ENCODE measurements around the gene PCSK6. TPM values are rescaled to one million over a fixed set of nuclear protein-coding genes. Genes with fewer than 3 reads are reported as not detected.
A peak's percentile ranks its signal among the peaks of the same experiment; 100 is the strongest.

PCSK6 gene
- total RNA-seq, 2 donors from 2014 or later, result 1.9 to 27.8 TPM

DNA sequence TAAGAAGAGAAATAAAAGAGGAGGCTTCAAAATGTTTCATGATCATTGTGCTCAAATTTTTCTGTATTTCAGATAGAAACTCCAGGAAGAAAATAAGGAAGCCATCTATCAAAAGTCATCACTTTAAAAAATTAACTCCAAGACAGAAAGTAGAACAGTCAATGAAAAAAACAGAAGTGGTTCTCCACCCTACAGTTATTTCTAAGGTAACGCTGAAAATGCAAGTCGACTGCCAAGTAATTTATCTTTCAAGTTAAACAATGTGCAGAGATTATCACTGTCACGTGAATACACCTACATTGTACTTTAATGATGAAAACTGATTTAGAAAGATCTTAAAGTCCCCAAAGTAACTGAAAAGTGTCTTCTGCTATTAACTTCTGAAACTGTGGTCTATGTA lies 115.9 kb downstream of the PCSK6 start:
- DNase-seq, result no peak
- no peak overlapping the region for H3K4me3 Mint-ChIP-seq
- H3K27ac Mint-ChIP-seq, result no peak overlapping the region
- ATAC-seq, result no peak
- no peaks in the 10 kb centered on the region for H3K9me3 ChIP-seq (ENCODE audit: control insufficient read depth, low read length, poor library complexity, severe bottlenecking)
- no peaks in the 10 kb centered on the region for H3K36me3 Mint-ChIP-seq (ENCODE audit: low read depth)
- no peaks in the 10 kb centered on the region for H3K4me1 Mint-ChIP-seq
- H3K27me3 Mint-ChIP-seq, result peaks cover 50% of the 10 kb centered on the region

DNA sequence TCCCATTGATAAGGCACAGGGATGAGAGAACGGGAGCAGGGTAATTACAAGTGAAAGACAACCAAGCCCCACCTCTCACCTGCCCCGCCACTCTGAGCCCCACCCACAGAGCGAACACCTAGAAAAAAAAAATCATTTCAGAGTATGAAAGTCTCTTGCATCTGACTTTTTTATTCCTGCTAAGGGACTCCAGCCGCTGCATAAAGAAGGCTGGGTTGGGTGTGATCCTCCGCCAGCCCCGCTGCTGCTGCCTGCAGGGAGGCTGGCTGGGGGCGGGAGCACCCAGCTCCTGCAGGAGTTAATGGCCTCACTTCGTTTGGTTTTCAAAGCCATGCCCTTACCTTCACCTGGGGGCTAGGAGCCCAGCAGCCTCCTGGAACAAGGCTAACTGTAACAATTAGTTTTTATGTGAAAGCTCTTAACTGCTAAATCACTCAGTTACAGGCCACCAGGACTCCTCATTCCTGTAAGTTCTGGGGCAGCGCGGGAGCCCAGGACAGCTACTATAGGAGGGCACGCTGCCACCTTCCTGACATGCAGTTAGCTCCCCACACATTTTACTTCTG lies 116.5 kb downstream of the PCSK6 start:
- DNase-seq (no peak), ATAC-seq (no peak)
- no peak overlapping the region for H3K27ac Mint-ChIP-seq
- no peaks in the 10 kb centered on the region for H3K4me1 Mint-ChIP-seq
- H3K27me3 Mint-ChIP-seq, result peaks cover 50% of the 10 kb centered on the region
- no peaks in the 10 kb centered on the region for H3K36me3 Mint-ChIP-seq (ENCODE audit: low read depth)
- no peaks in the 10 kb centered on the region for H3K9me3 ChIP-seq (ENCODE audit: control insufficient read depth, low read length, poor library complexity, severe bottlenecking)
- H3K4me3 Mint-ChIP-seq, result no peak overlapping the region

DNA sequence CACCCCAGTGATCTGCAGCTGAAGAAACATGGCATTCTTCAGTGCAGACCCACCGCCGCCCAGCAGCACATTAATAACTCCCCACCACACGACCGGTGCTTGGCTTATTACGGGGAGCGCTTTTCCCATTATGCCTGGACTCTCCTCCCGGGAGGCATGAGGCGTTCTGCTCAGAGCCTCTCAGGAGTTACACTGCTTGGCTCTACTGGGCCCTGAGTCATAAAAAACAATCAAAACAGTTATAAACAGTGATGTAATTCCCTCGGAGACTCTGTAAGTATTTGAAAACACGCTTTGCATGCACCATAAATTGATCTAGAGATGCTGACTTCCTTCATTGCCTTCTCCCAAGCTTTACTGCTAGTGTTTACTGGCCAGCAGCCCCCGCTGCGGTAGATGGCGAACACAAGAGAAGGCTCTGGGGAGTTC lies 117.3 kb downstream of the PCSK6 start:
- Mint-ChIP-seq H3K27ac (no peak overlapping the region), H3K27me3 (peaks cover 50% of the 10 kb centered on the region), H3K4me1 (no peaks in the 10 kb centered on the region), H3K36me3 (ENCODE audit: low read depth) (no peaks in the 10 kb centered on the region), H3K4me3 (peak overlapping the region; percentile 12)
- ATAC-seq (no peak), DNase-seq (no peak)
- H3K9me3 ChIP-seq (ENCODE audit: control insufficient read depth, low read length, poor library complexity, severe bottlenecking), result no peaks in the 10 kb centered on the region

DNA sequence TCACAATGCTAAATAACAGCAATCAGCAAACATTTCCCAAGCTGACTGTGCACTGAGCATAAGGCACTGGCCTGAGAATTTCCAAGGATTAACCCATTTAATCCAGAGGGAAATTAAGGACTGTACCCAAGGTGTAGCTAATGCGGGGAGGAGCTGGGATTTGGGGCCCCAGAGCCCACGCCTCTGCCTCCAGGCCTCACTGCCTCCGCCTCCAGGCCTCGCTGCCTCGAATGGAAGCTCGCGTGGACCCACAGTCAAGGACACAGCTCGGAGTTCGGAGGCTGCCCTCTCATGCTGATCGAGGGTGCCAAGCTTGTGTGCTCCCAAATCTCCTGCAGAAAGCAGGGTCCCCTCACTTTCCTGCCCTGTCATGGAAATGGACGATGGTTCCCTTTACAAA lies 118.0 kb downstream of the PCSK6 start:
- H3K4me1 Mint-ChIP-seq, result no peaks in the 10 kb centered on the region
- H3K4me3 Mint-ChIP-seq, result no peak overlapping the region
- no peaks in the 10 kb centered on the region for H3K36me3 Mint-ChIP-seq (ENCODE audit: low read depth)

DNA sequence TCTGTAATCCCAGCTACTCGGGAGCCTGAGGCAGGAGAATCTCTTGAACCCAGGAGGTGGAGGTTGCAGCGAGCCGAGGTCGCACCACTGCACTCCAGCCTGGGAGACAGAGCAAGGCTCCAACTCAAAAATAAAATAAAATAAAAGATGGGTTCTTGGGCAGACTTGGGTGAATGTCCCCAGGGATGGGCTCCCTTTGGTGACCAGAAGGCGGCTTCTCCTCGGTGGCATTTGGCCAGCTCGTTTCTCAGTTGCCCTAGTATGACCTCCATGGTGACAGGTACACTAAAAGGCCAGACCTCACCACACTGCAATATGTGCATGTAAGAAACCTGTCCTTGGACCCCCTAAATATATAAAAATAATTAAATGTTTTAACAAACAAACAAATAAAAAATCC lies 118.4 kb downstream of the PCSK6 start:
- H3K9me3 ChIP-seq (ENCODE audit: control insufficient read depth, low read length, poor library complexity, severe bottlenecking), result no peaks in the 10 kb centered on the region
- ATAC-seq (no peak), DNase-seq (no peak)
- Mint-ChIP-seq H3K27ac (no peak overlapping the region), H3K27me3 (peaks cover 47% of the 10 kb centered on the region), H3K4me3 (no peak overlapping the region), H3K36me3 (ENCODE audit: low read depth) (no peaks in the 10 kb centered on the region), H3K4me1 (no peaks in the 10 kb centered on the region)

More for the DNA sequence above, 118.0 kb downstream of the PCSK6 start:
- ATAC-seq (no peak), DNase-seq (no peak)
- peaks cover 50% of the 10 kb centered on the region for H3K27me3 Mint-ChIP-seq
- H3K27ac Mint-ChIP-seq, result no peak overlapping the region
- H3K9me3 ChIP-seq (ENCODE audit: control insufficient read depth, low read length, poor library complexity, severe bottlenecking), result no peaks in the 10 kb centered on the region

DNA sequence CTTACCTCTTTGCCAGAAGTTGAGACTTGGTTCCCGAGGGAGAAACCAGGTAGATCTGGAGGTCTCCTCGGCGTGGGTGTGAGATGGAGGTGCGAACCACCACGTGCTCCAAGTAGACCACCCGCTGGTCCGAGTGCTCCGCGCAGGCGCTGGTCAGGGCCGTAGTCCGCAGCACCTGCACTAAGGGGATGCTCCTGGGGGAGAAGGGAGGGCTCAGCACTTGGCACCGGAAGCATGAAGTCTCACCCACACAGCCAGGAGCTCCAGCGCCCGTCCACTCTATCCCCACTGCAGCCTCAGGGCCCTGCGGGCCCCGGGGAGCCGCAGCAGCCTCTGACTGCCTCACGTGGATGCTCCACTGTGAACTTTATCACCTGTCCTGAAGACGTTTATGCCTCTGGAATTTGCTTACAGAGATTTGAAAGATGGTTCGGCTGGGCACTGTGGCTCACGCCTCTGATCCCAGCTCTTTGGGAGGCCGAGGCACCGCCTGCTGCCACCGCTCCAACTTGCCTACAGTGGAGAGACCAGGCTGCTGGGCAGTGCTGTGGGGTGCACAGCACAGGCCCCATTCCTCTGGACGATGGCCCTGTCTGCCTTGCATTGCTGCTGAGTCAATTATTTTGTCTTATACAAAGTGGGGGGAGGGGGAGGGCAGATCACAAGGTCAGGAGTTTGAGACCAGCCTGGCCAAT lies 119.0 kb downstream of the PCSK6 start:
- H3K9me3 ChIP-seq (ENCODE audit: control insufficient read depth, low read length, poor library complexity, severe bottlenecking), result no peaks in the 10 kb centered on the region
- H3K36me3 Mint-ChIP-seq (ENCODE audit: low read depth), result no peaks in the 10 kb centered on the region
- H3K27ac Mint-ChIP-seq, result no peak overlapping the region
- peaks cover 48% of the 10 kb centered on the region for H3K27me3 Mint-ChIP-seq
- H3K4me3 Mint-ChIP-seq, result no peak overlapping the region
- ATAC-seq (no peak), DNase-seq (no peak)
- H3K4me1 Mint-ChIP-seq, result no peaks in the 10 kb centered on the region

DNA sequence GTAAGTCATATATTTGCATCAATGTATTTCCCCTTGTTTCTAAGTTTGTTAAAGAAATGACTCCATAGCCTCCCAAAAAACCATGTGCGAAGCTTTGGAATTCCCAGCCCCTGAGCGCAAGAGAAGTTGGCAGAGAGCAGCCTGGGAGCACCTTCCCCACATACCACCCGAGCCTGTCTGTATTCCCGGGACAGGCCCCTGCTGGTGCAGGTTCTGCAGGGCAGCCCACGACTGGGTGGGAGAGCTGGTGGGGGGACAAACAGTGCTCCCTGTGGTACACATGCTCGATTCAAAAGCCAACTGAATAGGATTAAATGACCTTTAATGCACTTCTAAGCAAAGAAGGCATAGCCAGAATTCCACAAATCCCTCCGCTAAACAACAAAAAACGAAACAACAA lies 119.8 kb downstream of the PCSK6 start:
- ATAC-seq (no peak), DNase-seq (no peak)
- Mint-ChIP-seq H3K4me1 (no peaks in the 10 kb centered on the region), H3K27me3 (peaks cover 50% of the 10 kb centered on the region), H3K36me3 (ENCODE audit: low read depth) (no peaks in the 10 kb centered on the region), H3K4me3 (no peak overlapping the region), H3K27ac (no peak overlapping the region)
- H3K9me3 ChIP-seq (ENCODE audit: control insufficient read depth, low read length, poor library complexity, severe bottlenecking), result no peaks in the 10 kb centered on the region

DNA sequence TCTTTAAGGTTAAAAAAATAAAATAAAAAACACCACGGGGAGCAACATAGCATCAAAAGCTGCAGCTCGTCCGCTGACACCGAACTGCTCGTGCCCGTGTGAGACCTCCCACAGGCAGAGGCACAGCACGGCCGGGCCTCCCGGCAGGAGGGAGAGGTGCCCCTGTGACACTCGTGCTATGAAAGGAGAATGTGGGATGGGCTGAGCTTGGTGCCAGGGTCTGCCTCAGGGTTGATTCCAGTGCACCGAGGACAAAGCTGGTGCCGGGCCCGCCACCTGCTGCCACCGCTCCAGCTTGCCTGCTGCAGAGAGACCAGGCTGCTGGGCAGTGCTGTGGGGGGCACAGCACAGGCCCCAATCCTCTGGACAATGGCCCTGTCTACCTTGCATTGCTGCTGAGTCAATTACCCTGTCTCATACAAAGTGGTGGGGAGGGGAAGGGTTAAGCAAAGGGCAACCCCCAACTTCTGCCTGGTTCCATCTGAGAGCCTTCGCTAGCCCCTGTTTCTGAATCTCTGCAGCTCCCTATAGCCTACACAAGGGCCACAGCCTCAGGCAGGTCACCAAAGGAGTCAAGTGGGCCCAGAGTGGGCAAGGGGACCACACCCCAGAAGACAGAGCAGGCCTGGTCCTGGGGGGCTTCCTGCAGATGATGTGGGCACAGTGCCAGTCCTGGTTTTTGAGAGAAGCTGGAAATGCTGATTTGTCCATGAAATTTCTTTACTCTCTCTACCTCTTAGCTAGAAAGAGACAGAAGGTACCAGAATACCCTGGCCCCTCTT lies 120.5 kb downstream of the PCSK6 start:
- Mint-ChIP-seq H3K36me3 (ENCODE audit: low read depth) (no peaks in the 10 kb centered on the region), H3K4me1 (no peaks in the 10 kb centered on the region), H3K27me3 (peaks cover 50% of the 10 kb centered on the region), H3K4me3 (no peak overlapping the region), H3K27ac (no peak overlapping the region)
- H3K9me3 ChIP-seq (ENCODE audit: control insufficient read depth, low read length, poor library complexity, severe bottlenecking), result no peaks in the 10 kb centered on the region
- ATAC-seq (no peak), DNase-seq (no peak)

DNA sequence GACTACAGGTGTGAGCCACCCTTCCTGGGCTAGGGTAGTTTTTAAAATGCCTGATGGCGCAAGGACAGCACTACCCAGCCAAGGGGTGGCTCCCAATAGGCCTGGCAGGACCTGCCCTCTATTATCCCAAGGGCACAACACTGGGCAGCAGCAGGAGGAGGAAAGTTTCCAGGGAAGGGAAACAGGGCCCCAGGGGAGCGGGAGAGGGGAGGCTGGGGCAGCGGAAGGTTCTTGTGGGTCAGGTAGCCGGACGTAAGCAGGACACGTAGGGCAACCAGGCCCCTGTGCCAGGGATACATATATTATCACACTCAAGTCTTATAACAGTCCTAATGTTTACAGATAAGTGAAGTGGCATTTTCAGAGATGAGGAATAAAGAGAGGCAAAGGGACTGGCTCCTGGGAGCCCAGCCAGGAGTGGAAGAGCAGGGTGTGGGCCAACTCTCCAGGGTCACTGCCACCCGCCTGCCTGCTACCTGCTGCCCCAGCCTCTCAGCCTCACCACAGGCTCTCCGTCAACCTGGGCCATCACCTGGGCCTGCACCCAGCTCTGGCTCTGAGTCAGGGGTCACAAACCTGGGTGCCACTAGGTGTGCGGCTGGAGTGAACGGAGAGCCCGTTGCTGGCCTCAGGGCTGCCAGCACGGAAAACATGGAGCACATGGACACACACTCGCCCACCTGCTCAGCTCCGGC lies 121.3 kb downstream of the PCSK6 start:
- DNase-seq (no peak), ATAC-seq (no peak)
- Mint-ChIP-seq H3K4me1 (no peaks in the 10 kb centered on the region), H3K4me3 (no peak overlapping the region), H3K36me3 (ENCODE audit: low read depth) (no peaks in the 10 kb centered on the region), H3K27ac (no peak overlapping the region), H3K27me3 (peaks cover 44% of the 10 kb centered on the region)
- no peaks in the 10 kb centered on the region for H3K9me3 ChIP-seq (ENCODE audit: control insufficient read depth, low read length, poor library complexity, severe bottlenecking)

DNA sequence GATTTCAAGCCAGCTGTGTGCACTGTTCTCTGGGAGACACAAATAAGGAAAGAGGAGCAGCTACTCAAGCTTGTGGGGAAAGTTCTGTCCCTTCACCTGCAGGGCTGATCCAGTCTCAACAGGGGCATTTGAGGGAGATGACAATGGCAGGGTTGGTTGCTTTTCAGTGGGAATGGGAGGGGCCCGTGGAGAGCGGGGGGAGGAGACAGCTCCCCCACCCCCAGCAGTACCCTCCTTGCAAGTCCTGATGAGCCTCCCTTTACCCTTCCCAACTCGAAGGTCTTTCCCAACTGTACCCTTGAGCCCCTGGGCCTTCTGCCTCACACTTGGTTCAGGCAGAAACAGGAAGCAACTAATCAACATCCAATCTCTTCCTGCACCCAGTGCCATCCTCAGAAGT lies 122.7 kb downstream of the PCSK6 start:
- Mint-ChIP-seq H3K36me3 (ENCODE audit: low read depth) (no peaks in the 10 kb centered on the region), H3K4me3 (no peak overlapping the region), H3K4me1 (no peaks in the 10 kb centered on the region), H3K27ac (no peak overlapping the region), H3K27me3 (peaks cover 50% of the 10 kb centered on the region)
- H3K9me3 ChIP-seq (ENCODE audit: control insufficient read depth, low read length, poor library complexity, severe bottlenecking), result no peaks in the 10 kb centered on the region
- no peak for ATAC-seq
- DNase-seq, result no peak

DNA sequence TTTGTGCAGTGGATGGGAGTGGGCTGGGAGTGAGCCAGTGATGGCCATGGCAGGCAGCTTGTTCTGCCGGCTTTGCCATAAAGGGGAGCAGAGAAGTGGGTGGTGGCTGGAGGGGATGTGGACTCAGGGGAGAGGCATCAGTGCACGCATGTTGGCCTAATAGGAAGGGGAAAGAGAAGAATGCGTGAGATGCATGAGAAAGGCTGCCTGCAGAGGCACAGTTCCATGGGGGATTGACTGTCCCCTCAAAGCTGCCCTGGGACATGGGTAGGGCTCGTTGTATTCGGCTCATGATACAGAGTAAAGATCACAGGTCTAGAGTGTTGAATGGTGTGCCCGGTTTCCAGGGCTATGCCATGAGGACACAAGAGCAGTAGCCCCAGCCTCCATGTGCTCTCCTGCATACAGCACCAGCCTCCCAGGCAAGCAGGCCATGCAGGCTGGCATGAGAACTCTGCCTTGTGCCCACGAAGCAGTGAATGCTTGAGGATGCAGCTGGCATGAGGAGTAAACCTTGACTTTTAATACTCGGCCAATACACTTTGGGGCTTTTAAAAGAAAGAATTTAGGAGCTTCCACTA lies 126.4 kb downstream of the PCSK6 start:
- ATAC-seq (no peak), DNase-seq (no peak)
- no peaks in the 10 kb centered on the region for H3K9me3 ChIP-seq (ENCODE audit: control insufficient read depth, low read length, poor library complexity, severe bottlenecking)
- H3K4me1 Mint-ChIP-seq, result peaks cover 8% of the 10 kb centered on the region
- H3K4me3 Mint-ChIP-seq, result no peak overlapping the region
- peaks cover 5% of the 10 kb centered on the region for H3K36me3 Mint-ChIP-seq (ENCODE audit: low read depth)
- H3K27me3 Mint-ChIP-seq, result peaks cover 54% of the 10 kb centered on the region
- no peak overlapping the region for H3K27ac Mint-ChIP-seq

DNA sequence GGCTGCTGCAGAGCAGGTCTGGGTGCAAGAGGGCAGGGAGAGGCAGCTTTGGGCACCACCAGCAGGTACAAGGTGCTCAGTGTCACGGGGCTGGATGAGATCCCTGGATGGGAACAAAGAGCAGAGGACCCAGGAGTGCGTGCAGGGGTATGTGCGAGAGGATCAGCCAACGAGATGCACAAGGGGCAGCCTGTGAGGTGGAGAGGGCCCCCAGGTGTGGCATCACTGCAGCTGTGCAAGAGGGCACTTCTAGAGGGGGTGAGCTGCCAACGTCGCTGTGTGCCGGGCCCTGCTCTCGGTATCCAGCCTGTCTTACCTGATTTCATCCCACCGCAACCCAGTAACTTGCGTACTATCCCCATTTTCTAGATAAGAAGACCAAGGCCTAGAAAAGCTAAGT lies 127.1 kb downstream of the PCSK6 start:
- no peak overlapping the region for H3K27ac Mint-ChIP-seq
- H3K36me3 Mint-ChIP-seq (ENCODE audit: low read depth), result peaks cover 5% of the 10 kb centered on the region
- ATAC-seq (no peak), DNase-seq (no peak)
- no peaks in the 10 kb centered on the region for H3K9me3 ChIP-seq (ENCODE audit: control insufficient read depth, low read length, poor library complexity, severe bottlenecking)
- peaks cover 8% of the 10 kb centered on the region for H3K4me1 Mint-ChIP-seq
- no peak overlapping the region for H3K4me3 Mint-ChIP-seq
- H3K27me3 Mint-ChIP-seq, result peaks cover 58% of the 10 kb centered on the region

DNA sequence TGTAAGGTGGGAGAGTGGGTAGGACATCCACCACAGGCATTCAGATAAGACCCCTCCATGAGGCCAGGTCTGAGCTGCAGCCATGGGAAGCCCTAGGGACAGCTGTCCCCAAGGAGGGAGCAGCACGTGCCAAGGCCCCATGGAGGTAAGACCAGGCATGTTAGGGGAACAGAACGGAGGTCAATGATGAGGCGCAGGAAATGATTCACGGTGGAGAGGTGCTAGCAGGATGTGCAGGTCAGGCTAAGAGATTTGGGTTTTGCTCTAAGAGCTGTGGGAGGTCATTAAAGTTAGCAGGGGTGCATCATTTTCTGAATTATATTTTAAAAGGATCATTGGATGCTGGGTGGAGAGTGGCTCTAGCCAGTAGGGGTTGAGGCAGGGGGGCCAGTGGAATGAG lies 128.1 kb downstream of the PCSK6 start:
- H3K9me3 ChIP-seq (ENCODE audit: control insufficient read depth, low read length, poor library complexity, severe bottlenecking), result no peaks in the 10 kb centered on the region
- Mint-ChIP-seq H3K27ac (no peak overlapping the region), H3K4me1 (peaks cover 8% of the 10 kb centered on the region), H3K27me3 (peaks cover 60% of the 10 kb centered on the region), H3K4me3 (no peak overlapping the region), H3K36me3 (ENCODE audit: low read depth) (peaks cover 5% of the 10 kb centered on the region)
- ATAC-seq (no peak), DNase-seq (no peak)

All from T-helper 17 cell (primary cell).